Astrocyte (in vitro differentiated cells and primary cell): ENCODE results near the gene GOLGA6L1.
"Not testable (repeated sequence)": the region's sequence is repeated elsewhere in the genome, so short reads cannot be mapped to it uniquely, and the experiment has no call there.

ENCODE experiments used
- EZH2 ChIP-seq: IDR thresholded peaks from 2 replicates; pipeline ENCODE4 v1.6.1; 2012; ENCODE audit warnings: mild to moderate bottlenecking, low read length, inconsistent platforms; ENCODE audit not compliant: insufficient read depth
- TF ChIP-seq, protein P1 (sequence below): IDR thresholded peaks from 2 replicates; pipeline ENCODE4 v1.5.1; 2011; ENCODE audit warnings: low read depth, mild to moderate bottlenecking, inconsistent platforms, low read length, moderate library complexity; ENCODE audit not compliant: insufficient read depth

DNA sequence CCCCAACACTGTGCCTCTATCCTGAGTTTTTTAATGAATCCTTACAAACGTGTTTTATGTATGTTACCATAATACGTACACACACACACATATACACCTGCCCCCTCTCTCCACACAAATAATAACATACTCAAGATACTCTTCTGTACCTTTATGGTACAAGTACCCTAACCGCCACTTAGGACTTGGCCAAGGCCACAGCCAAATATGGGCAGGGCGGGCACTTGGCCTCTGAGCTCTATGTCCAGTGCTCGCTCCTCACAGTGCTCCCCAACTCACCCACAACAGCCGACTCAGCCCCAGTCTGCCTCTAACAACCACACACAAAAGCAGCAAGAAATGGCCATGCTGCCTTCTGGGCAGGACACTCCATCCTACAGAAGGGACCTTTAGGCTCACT lies 3.8 kb downstream of the GOLGA6L1 start:
- TF ChIP-seq, protein P1, sequence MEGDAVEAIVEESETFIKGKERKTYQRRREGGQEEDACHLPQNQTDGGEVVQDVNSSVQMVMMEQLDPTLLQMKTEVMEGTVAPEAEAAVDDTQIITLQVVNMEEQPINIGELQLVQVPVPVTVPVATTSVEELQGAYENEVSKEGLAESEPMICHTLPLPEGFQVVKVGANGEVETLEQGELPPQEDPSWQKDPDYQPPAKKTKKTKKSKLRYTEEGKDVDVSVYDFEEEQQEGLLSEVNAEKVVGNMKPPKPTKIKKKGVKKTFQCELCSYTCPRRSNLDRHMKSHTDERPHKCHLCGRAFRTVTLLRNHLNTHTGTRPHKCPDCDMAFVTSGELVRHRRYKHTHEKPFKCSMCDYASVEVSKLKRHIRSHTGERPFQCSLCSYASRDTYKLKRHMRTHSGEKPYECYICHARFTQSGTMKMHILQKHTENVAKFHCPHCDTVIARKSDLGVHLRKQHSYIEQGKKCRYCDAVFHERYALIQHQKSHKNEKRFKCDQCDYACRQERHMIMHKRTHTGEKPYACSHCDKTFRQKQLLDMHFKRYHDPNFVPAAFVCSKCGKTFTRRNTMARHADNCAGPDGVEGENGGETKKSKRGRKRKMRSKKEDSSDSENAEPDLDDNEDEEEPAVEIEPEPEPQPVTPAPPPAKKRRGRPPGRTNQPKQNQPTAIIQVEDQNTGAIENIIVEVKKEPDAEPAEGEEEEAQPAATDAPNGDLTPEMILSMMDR, result not testable (repeated sequence)
- TF ChIP-seq EZH2, result not testable (repeated sequence)
